ENCODE data around the gene ENOX1. TPM values are rescaled to one million over a fixed set of nuclear protein-coding genes. Genes with fewer than 3 reads are reported as not detected.

Gene ENOX1
- total RNA-seq, 2 experiments from 2014 or later, result 0.07 to 0.19 TPM

DNA sequence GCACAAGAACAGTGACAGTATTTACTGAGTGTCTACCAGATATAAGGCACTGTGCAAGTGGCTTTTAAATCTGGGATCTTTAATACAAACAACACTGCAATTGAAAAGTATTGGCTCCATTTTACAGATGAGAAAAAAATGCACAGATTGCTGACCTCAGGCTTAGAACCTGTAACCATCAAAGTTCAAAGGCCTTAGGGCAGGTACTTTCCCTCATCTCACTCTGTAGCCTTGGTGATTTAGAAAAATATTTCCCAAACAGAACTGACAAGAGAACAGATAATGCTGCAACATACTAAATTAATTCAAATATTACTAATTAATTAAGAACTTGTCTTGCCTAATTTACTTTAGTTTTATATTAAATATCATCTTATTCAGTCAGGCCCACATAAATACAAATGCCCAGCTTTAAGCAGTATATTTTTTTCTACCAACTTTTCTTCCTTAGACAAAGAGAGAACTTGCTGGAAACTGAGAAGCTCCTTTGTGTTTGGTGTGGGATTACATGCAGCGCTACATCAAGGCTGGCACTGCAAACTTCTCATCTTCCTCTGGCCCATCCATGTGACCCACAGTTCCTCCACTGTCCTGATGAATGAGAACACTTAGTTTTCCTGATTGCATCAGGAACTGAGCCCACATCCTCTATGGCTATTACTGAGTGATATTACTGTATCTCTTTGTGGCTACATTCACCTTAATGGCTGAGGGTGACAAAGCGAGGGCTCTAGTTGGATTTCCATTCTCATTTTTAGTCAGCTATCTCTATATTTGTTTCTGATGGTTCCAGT lies 302.1 kb downstream of the ENOX1 start:
- H3K9me3 Mint-ChIP-seq, result no peaks in the 10 kb centered on the region
- ChIA-PET POLR2A (no interaction called here), CTCF (no interaction called here)
- H3K4me1 Mint-ChIP-seq, result no peaks in the 10 kb centered on the region
- DNase-seq, result no peak
- H3K4me3 Mint-ChIP-seq, result no peak overlapping the region
- no peaks in the 10 kb centered on the region for H3K36me3 Mint-ChIP-seq (ENCODE audit: low read depth)
- H3K27me3 Mint-ChIP-seq, result no peaks in the 10 kb centered on the region
- no peak overlapping the region for H3K27ac Mint-ChIP-seq

DNA sequence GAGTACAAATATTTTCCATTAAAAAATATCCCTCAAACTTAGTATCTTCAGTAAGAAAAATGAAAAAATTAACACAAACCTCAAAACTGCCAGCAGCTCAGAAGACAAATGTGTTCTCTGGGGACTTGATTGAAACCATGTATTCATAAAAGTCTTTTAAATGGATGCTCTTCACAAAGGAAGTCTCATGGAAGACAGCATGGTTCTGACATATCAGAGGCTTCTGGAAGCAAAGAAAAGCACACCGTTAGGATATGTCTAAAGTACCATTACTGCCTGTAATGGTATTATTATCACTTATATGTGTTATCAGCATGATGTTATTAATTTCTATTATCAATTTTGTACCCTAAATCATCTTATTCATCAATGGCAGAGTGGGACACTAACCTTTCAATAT lies 302.8 kb downstream of the ENOX1 start:
- H3K27ac Mint-ChIP-seq, result no peak overlapping the region
- H3K27me3 Mint-ChIP-seq, result no peaks in the 10 kb centered on the region
- no peak overlapping the region for H3K4me3 Mint-ChIP-seq
- no peaks in the 10 kb centered on the region for H3K36me3 Mint-ChIP-seq (ENCODE audit: low read depth)
- POLR2A ChIA-PET, result no interaction called here
- CTCF ChIA-PET, result no interaction called here
- H3K9me3 Mint-ChIP-seq, result no peaks in the 10 kb centered on the region
- DNase-seq, result no peak
- H3K4me1 Mint-ChIP-seq, result no peaks in the 10 kb centered on the region

DNA sequence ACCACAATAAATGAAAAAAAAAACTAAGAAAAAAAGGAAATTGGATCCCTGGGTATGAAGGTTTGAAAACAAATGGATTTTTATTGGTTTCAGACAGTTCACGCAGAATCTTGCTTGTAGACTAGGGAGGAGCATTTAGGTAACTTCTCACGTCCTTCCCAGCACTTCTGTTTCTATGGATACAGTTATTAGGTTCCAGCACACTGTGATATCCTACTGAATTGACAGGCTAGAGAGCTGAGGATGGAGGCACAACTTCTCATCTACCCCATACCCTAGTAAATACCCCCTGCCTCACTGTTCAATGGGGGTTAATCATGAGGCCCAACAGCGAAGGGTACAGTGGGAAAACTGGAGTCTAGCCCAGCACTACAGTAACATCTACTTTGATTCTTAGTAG lies 304.1 kb downstream of the ENOX1 start:
- Mint-ChIP-seq H3K9me3 (no peaks in the 10 kb centered on the region), H3K36me3 (ENCODE audit: low read depth) (no peaks in the 10 kb centered on the region), H3K27me3 (peaks cover under 1% of the 10 kb centered on the region), H3K4me3 (no peak overlapping the region), H3K4me1 (no peaks in the 10 kb centered on the region), H3K27ac (no peak overlapping the region)
- ChIA-PET POLR2A (no interaction called here), CTCF (no interaction called here)
- no peak for DNase-seq

DNA sequence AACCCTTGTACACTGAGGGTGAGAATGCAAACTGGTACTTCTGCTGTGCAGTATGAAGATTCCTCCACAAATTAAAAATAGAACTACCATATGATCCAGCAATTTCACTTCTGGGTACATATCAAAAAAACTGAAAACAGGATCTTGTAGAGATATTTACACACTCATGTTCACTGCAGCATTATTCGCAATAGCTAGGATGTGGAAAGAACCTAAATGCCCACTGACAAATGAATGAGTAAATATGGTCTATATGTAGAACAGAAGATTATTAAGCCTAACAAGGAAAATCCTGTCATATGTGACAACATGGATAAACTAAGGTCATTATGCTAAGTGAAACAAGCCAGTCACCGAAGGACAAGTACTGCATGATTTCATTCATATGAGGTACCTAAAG lies 304.7 kb downstream of the ENOX1 start:
- H3K27me3 Mint-ChIP-seq, result peaks cover 2% of the 10 kb centered on the region
- no peaks in the 10 kb centered on the region for H3K9me3 Mint-ChIP-seq
- no peaks in the 10 kb centered on the region for H3K36me3 Mint-ChIP-seq (ENCODE audit: low read depth)
- no peaks in the 10 kb centered on the region for H3K4me1 Mint-ChIP-seq
- DNase-seq, result no peak
- no peak overlapping the region for H3K27ac Mint-ChIP-seq
- CTCF ChIA-PET, result no interaction called here
- POLR2A ChIA-PET, result no interaction called here
- no peak overlapping the region for H3K4me3 Mint-ChIP-seq

DNA sequence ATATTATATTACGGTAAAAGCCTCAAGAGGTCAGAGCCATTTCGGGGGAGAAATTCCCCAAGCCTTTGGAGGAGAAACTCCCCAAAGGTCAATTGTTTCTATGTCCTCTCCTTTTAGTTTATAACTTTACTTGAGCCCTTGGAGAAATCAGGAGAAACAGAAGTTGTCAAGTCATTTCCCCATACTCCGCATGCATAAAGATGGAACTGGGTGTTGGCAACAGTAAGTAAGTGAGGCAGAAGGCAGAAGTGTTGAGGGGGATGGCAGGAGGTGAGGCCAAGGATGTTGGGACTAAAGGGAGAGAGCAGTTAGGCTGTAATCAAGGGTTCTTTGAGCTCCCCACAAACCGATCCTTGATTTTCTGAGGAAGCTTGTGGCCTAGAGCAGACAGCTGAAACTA lies 307.9 kb downstream of the ENOX1 start:
- DNase-seq, result no peak
- POLR2A ChIA-PET, result no interaction called here
- CTCF ChIA-PET, result no interaction called here
- H3K27ac Mint-ChIP-seq, result no peak overlapping the region
- peaks cover 14% of the 10 kb centered on the region for H3K27me3 Mint-ChIP-seq
- no peak overlapping the region for H3K4me3 Mint-ChIP-seq
- H3K9me3 Mint-ChIP-seq, result no peaks in the 10 kb centered on the region
- no peaks in the 10 kb centered on the region for H3K36me3 Mint-ChIP-seq (ENCODE audit: low read depth)
- H3K4me1 Mint-ChIP-seq, result no peaks in the 10 kb centered on the region

DNA sequence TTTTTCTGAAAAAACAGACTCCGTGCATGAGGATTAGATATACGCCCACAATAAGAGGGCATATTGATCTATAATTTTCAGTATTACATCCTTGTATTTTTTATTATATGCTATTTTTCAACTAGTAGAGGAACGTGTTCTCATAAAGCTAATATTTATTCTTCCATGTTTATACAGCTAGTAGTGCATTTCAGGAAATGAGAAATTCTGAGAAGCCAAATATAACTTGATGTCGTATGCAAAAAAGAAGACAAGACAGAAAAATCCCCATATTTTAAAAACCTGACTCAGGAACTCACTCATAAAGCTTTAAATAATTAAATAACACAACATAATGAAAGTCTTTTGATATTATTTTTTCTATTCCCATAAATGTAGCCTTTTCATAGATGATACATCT lies 308.6 kb downstream of the ENOX1 start:
- ChIA-PET CTCF (interaction anchor here (0.6 kb wide), 1 partner anchor 13 kb away, joined by 3 read pairs; no protein-coding TSS in a partner anchor), POLR2A (no interaction called here)
- H3K27me3 Mint-ChIP-seq, result peaks cover 18% of the 10 kb centered on the region
- DNase-seq, result no peak
- H3K27ac Mint-ChIP-seq, result no peak overlapping the region
- no peak overlapping the region for H3K4me3 Mint-ChIP-seq
- no peaks in the 10 kb centered on the region for H3K4me1 Mint-ChIP-seq
- H3K36me3 Mint-ChIP-seq (ENCODE audit: low read depth), result no peaks in the 10 kb centered on the region
- no peaks in the 10 kb centered on the region for H3K9me3 Mint-ChIP-seq

DNA sequence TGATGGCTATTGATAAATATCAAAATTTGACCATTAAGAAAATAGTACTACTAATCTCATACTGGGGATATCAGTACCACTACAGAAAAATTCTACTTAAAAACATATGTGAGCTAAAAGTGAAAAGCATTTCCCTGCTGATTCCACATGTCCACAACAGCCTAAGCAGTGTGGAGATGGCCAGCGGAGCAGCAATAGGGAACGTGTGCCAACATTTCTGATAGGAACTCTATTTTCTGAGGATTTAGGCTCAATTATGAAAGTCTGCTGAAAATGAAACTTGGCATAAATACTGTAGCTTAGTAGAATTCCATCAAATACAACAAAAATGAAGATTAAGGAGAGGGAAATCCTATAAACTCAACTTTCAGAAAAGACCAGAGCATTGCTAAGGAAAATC lies 311.6 kb downstream of the ENOX1 start:
- Mint-ChIP-seq H3K36me3 (ENCODE audit: low read depth) (no peaks in the 10 kb centered on the region), H3K4me1 (no peaks in the 10 kb centered on the region), H3K27me3 (peaks cover 28% of the 10 kb centered on the region), H3K27ac (no peak overlapping the region), H3K4me3 (no peak overlapping the region), H3K9me3 (no peaks in the 10 kb centered on the region)
- CTCF ChIA-PET, result no interaction called here
- DNase-seq, result no peak
- POLR2A ChIA-PET, result no interaction called here

DNA sequence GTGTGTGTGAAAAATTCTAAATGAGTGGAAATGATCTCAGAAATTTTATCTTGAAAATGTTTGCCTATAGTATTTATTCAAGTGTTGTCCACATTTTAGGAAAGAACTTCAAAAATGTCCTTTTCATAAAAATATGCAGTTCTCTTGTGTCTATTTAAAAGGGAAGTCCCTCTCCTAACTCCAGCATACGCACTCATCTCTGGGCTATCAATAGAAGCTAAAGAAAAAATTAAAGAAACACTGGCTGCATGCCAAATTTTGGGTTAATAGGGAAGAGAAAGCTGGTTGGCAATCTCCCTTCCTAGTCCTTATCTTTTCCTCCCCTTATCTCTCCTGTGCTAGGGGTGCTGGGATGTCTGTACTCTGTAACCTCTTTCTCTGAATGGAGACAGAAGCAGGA lies 313.3 kb downstream of the ENOX1 start:
- ChIA-PET POLR2A (no interaction called here), CTCF (no interaction called here)
- no peak for DNase-seq
- Mint-ChIP-seq H3K9me3 (no peaks in the 10 kb centered on the region), H3K27ac (no peak overlapping the region), H3K36me3 (ENCODE audit: low read depth) (no peaks in the 10 kb centered on the region), H3K4me1 (no peaks in the 10 kb centered on the region), H3K27me3 (peaks cover 28% of the 10 kb centered on the region), H3K4me3 (no peak overlapping the region)

DNA sequence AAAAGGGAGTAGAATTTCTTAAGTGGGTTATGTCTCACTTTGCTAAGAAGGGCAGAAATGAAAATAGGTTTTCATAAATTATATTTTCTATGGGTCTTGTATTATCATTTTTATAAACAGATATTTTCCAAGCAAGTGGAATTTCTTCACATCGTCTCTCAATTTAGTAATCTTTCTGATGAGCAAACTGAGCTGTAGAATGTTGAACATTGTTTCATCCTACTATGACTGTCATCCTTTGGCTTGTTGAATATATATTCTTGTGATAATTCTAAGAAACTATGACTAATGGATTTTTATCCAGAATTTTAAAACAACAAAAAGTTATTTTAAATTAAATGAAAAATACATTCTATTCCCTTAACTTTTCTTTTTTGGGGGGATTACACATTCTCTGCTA lies 313.8 kb downstream of the ENOX1 start:
- POLR2A ChIA-PET, result no interaction called here
- CTCF ChIA-PET, result no interaction called here
- H3K4me1 Mint-ChIP-seq, result no peaks in the 10 kb centered on the region
- no peaks in the 10 kb centered on the region for H3K9me3 Mint-ChIP-seq
- no peak for DNase-seq
- H3K36me3 Mint-ChIP-seq (ENCODE audit: low read depth), result no peaks in the 10 kb centered on the region
- H3K27me3 Mint-ChIP-seq, result peaks cover 28% of the 10 kb centered on the region
- no peak overlapping the region for H3K27ac Mint-ChIP-seq
- H3K4me3 Mint-ChIP-seq, result no peak overlapping the region

DNA sequence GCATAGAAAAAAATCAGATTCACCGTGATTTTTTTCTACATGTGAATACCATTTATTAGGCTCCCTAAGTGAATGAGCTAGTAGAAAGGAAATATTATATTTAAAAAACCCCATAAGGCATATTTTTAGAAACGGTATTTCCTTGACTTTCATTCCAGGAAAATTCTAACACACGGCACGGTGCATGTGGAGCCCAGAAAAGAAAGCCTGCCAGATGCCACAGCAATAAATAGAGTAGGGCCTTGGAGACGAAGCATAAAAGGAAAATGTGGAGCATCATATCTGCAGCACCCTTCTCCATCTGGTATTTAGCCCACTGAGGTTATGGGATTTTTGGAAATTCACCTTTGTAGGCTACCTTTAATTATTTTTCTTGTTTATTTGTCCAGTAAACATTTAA lies 314.4 kb downstream of the ENOX1 start:
- ChIA-PET CTCF (no interaction called here), POLR2A (no interaction called here)
- H3K27me3 Mint-ChIP-seq, result peaks cover 26% of the 10 kb centered on the region
- H3K9me3 Mint-ChIP-seq, result no peaks in the 10 kb centered on the region
- no peak for DNase-seq
- no peaks in the 10 kb centered on the region for H3K36me3 Mint-ChIP-seq (ENCODE audit: low read depth)
- H3K4me1 Mint-ChIP-seq, result no peaks in the 10 kb centered on the region
- H3K27ac Mint-ChIP-seq, result no peak overlapping the region
- H3K4me3 Mint-ChIP-seq, result no peak overlapping the region

DNA sequence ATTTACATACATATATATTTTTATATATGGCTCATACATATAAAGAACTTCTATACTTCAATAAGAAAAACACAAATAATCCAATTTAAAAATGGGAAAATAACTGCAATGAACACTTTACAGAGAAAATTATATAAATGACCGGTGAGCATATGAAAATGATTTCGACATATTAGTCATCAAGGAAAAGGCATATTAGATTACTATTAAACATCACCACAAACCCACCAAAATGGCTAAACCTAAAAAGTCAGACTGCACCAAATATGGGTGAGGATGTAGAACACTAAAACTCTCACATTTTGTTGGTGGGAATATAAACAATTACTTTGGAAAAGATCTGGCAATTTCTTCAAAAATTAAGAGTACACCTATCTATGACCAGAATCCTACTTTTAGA lies 316.2 kb downstream of the ENOX1 start:
- Mint-ChIP-seq H3K27me3 (peaks cover 23% of the 10 kb centered on the region), H3K4me1 (no peaks in the 10 kb centered on the region), H3K27ac (no peak overlapping the region), H3K4me3 (no peak overlapping the region), H3K36me3 (ENCODE audit: low read depth) (no peaks in the 10 kb centered on the region), H3K9me3 (no peaks in the 10 kb centered on the region)
- no peak for DNase-seq
- CTCF ChIA-PET, result no interaction called here
- POLR2A ChIA-PET, result no interaction called here

DNA sequence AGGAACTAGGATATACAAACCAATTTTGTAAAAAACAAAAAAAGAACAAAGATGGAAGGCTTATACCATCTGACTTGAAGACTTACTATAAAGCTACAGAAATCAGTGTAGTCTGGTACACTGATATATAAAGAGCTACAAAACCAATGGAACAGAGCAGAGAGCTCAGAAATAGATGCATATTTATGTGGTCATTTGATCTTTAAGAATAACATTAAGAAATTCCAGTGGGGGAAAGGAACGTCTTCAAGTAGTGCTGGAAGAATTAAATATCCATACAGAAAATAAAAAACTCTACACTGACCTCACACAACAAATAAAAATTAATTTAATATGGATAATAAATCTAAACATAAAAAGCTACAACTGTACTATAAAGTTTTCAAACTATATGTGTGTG lies 317.0 kb downstream of the ENOX1 start:
- Mint-ChIP-seq H3K9me3 (no peaks in the 10 kb centered on the region), H3K36me3 (ENCODE audit: low read depth) (no peaks in the 10 kb centered on the region), H3K27me3 (peaks cover 18% of the 10 kb centered on the region), H3K4me1 (no peaks in the 10 kb centered on the region), H3K4me3 (no peak overlapping the region), H3K27ac (no peak overlapping the region)
- CTCF ChIA-PET, result no interaction called here
- POLR2A ChIA-PET, result no interaction called here
- DNase-seq, result no peak

DNA sequence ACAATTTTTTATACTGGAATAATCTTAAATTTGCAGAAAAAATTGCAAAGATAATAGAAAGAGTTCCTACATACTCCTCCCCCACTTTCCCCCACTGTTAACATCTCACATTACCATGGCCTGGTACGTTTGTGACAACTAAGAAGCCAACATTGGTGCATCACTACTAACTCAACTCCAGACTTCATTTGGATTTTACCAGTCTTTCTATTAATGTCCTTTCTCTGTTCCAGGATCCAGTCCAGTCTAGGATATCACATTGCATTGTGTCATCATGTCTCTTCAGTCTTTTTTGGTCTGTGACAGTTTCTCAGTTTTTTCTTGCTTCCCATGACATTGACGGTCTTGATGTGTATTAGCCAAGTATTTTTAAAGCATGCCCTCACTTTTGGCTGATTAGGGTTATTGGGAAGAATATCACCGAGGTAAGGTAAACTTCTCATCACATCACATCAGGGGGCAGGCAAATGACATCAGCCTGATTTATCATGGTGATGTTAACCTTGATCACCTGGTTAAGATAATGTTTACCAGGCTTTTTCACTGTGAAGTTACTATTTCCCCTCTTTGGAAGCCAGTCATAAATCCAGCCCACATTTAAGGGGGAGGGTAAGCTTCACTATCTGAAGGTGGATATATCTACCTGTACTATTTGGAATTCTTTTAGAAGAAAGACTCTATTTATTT lies 322.1 kb downstream of the ENOX1 start:
- H3K27me3 Mint-ChIP-seq, result no peaks in the 10 kb centered on the region
- H3K4me1 Mint-ChIP-seq, result no peaks in the 10 kb centered on the region
- DNase-seq, result no peak
- no peak overlapping the region for H3K4me3 Mint-ChIP-seq
- H3K36me3 Mint-ChIP-seq (ENCODE audit: low read depth), result no peaks in the 10 kb centered on the region
- H3K27ac Mint-ChIP-seq, result no peak overlapping the region
- ChIA-PET POLR2A (no interaction called here), CTCF (interaction anchor here (1.0 kb wide), 1 partner anchor 13 kb away, joined by 3 read pairs; no protein-coding TSS in a partner anchor)
- no peaks in the 10 kb centered on the region for H3K9me3 Mint-ChIP-seq
